ENCODE results near the gene GLRX. TPM values are rescaled to one million over a fixed set of nuclear protein-coding genes. Genes with fewer than 3 reads are reported as not detected.

Gene GLRX
- total RNA-seq, 1 donor from 2014 or later = 27.5 TPM

- TF ChIP-seq CTCF (IDR thresholded peaks at IDR 0.05; ENCODE audit: unreplicated experiment) = no peak
- no peak overlapping the region for H3K4me3 Mint-ChIP-seq (ENCODE audit: unreplicated experiment)
- H3K27ac Mint-ChIP-seq (ENCODE audit: unreplicated experiment) = no peak overlapping the region
- H3K4me1 Mint-ChIP-seq (ENCODE audit: unreplicated experiment) = peaks cover 8% of the 10 kb centered on the region
- H3K9me3 Mint-ChIP-seq (ENCODE audit: unreplicated experiment) = no peaks in the 10 kb centered on the region
- peaks cover 5% of the 10 kb centered on the region for H3K27me3 Mint-ChIP-seq (ENCODE audit: unreplicated experiment)
- H3K36me3 Mint-ChIP-seq (ENCODE audit: low read depth, unreplicated experiment) = peaks cover 1% of the 10 kb centered on the region
- DNase-seq (ENCODE audit: low spot score) = no peak
These were observed 10.1 kb upstream of the GLRX start for GRCh38 chr5:95832664-95833063.

- TF ChIP-seq CTCF (IDR thresholded peaks at IDR 0.05; ENCODE audit: unreplicated experiment) = no peak
- no peaks in the 10 kb centered on the region for H3K36me3 Mint-ChIP-seq (ENCODE audit: low read depth, unreplicated experiment)
- H3K27ac Mint-ChIP-seq (ENCODE audit: unreplicated experiment) = no peak overlapping the region
- peaks cover 4% of the 10 kb centered on the region for H3K27me3 Mint-ChIP-seq (ENCODE audit: unreplicated experiment)
- no peak overlapping the region for H3K4me3 Mint-ChIP-seq (ENCODE audit: unreplicated experiment)
- H3K9me3 Mint-ChIP-seq (ENCODE audit: unreplicated experiment) = no peaks in the 10 kb centered on the region
- H3K4me1 Mint-ChIP-seq (ENCODE audit: unreplicated experiment) = peaks cover 6% of the 10 kb centered on the region
- no peak for DNase-seq (ENCODE audit: low spot score)
These were observed 7.7 kb upstream of the GLRX start for GRCh38 chr5:95830226-95830625.

GRCh38 chr5:95827892-95828246, 5.3 kb upstream of the GLRX start:
- Mint-ChIP-seq H3K36me3 (ENCODE audit: low read depth, unreplicated experiment) (no peaks in the 10 kb centered on the region), H3K4me1 (ENCODE audit: unreplicated experiment) (peaks cover 20% of the 10 kb centered on the region), H3K4me3 (ENCODE audit: unreplicated experiment) (no peak overlapping the region), H3K9me3 (ENCODE audit: unreplicated experiment) (no peaks in the 10 kb centered on the region), H3K27me3 (ENCODE audit: unreplicated experiment) (peaks cover 7% of the 10 kb centered on the region), H3K27ac (ENCODE audit: unreplicated experiment) (peak overlapping the region; percentile 32)
- no peak for TF ChIP-seq CTCF (IDR thresholded peaks at IDR 0.05; ENCODE audit: unreplicated experiment)
- no peak for DNase-seq (ENCODE audit: low spot score)

GRCh38 chr5:95826949-95827891, 4.7 kb upstream of the GLRX start:
- no peak for DNase-seq (ENCODE audit: low spot score)
- no peak overlapping the region for H3K4me3 Mint-ChIP-seq (ENCODE audit: unreplicated experiment)
- H3K36me3 Mint-ChIP-seq (ENCODE audit: low read depth, unreplicated experiment) = no peaks in the 10 kb centered on the region
- peaks cover 26% of the 10 kb centered on the region for H3K4me1 Mint-ChIP-seq (ENCODE audit: unreplicated experiment)
- peaks cover 7% of the 10 kb centered on the region for H3K27me3 Mint-ChIP-seq (ENCODE audit: unreplicated experiment)
- peak overlapping the region; percentile 32 for H3K27ac Mint-ChIP-seq (ENCODE audit: unreplicated experiment)
- H3K9me3 Mint-ChIP-seq (ENCODE audit: unreplicated experiment) = no peaks in the 10 kb centered on the region
- no peak for TF ChIP-seq CTCF (IDR thresholded peaks at IDR 0.05; ENCODE audit: unreplicated experiment)

GRCh38 chr5:95825495-95825894, 3.0 kb upstream of the GLRX start:
- DNase-seq (ENCODE audit: low spot score) = no peak
- TF ChIP-seq CTCF (IDR thresholded peaks at IDR 0.05; ENCODE audit: unreplicated experiment) = no peak
- Mint-ChIP-seq H3K9me3 (ENCODE audit: unreplicated experiment) (no peaks in the 10 kb centered on the region), H3K36me3 (ENCODE audit: low read depth, unreplicated experiment) (no peaks in the 10 kb centered on the region), H3K4me1 (ENCODE audit: unreplicated experiment) (peaks cover 38% of the 10 kb centered on the region), H3K4me3 (ENCODE audit: unreplicated experiment) (no peak overlapping the region), H3K27me3 (ENCODE audit: unreplicated experiment) (peaks cover 12% of the 10 kb centered on the region), H3K27ac (ENCODE audit: unreplicated experiment) (no peak overlapping the region)

Data from endothelial cell (in vitro differentiated cells).